GM10248 (cell line): ENCODE data around the gene C2orf92.

Source experiments
- CTCF ChIA-PET: fragments of 300-600 bp; sonication (Branson Sonifier 250); formaldehyde crosslinking; extraction: SDS; loops from one replicate; lab custom pipeline; 2021; ENCODE audit warnings: antibody characterized with exemption; lab: Yijun Ruan, JAX
- POLR2A ChIA-PET: fragments of 350-650 bp; sonication (Branson Sonifier 250); formaldehyde crosslinking; extraction: SDS; loops from one replicate; lab custom pipeline; 2020; ENCODE audit warnings: antibody characterized with exemption; lab: Yijun Ruan, JAX
- DNase-seq: peaks from one replicate; pipeline ENCODE4 v3.0.0; 2012; ENCODE audit errors: extremely low spot score
- CTCF ChIP-seq: IDR thresholded peaks from 2 replicates; pipeline ENCODE4 v1.5.1; 2012; ENCODE audit warnings: mild to moderate bottlenecking, low read depth; ENCODE audit errors: extremely low read depth, missing control alignments, control extremely low read depth

Gene C2orf92

GRCh38 chr2:97688062-97688827 lies 18.7 kb downstream of the C2orf92 start:
- TF ChIP-seq CTCF = no peak
- peak; percentile 30 for DNase-seq
- ChIA-PET POLR2A (interaction anchor here (0.5 kb wide), 1 partner anchor 9 kb away, joined by 3 read pairs; no protein-coding TSS in a partner anchor), CTCF (interaction anchor here (0.9 to 2.6 kb wide), 3 partner anchors 9 to 12 kb away, joined by 3 to 14 read pairs (median 9); no protein-coding TSS in a partner anchor)

GRCh38 chr2:97691166-97691565 lies 21.7 kb downstream of the C2orf92 start:
- POLR2A ChIA-PET = no interaction called here
- TF ChIP-seq CTCF = no peak
- CTCF ChIA-PET = interaction anchor here (1.1 to 1.9 kb wide), 8 partner anchors 9 to 694 kb away, joined by 3 to 16 read pairs (median 4); partner anchors contain the start of genes ACTR1B and ANKRD36B
- no peak for DNase-seq

- DNase-seq = no peak
- ChIA-PET POLR2A (no interaction called here), CTCF (no interaction called here)
- no peak for TF ChIP-seq CTCF
Observed at GRCh38 chr2:97693476-97693875, 24.0 kb downstream of the C2orf92 start.

GRCh38 chr2:97695744-97696143 lies 26.2 kb downstream of the C2orf92 start:
- no peak for DNase-seq
- POLR2A ChIA-PET = no interaction called here
- no peak for TF ChIP-seq CTCF
- CTCF ChIA-PET = interaction anchor here (2.2 to 7.0 kb wide), 8 partner anchors 12 to 105 kb away, joined by 8 to 151 read pairs (median 50); partner anchors contain the start of genes ACTR1B, ANKRD36B, COX5B and ZAP70

- CTCF ChIA-PET = interaction anchor here (0.6 to 7.0 kb wide), 38 partner anchors 9 to 1634 kb away, joined by 3 to 151 read pairs (median 5); partner anchors contain the start of genes ACTR1B, ANKRD36B, COX5B and ZAP70
- peak; percentile 79 for TF ChIP-seq CTCF
- POLR2A ChIA-PET = no interaction called here
- peak; percentile 82 for DNase-seq
Observed at GRCh38 chr2:97697252-97698235, 28.0 kb downstream of the C2orf92 start.

GRCh38 chr2:97698530-97698929 lies 29.0 kb downstream of the C2orf92 start:
- CTCF ChIA-PET = interaction anchor here (0.7 to 7.0 kb wide), 27 partner anchors 10 to 695 kb away, joined by 3 to 151 read pairs (median 6); partner anchors contain the start of genes ACTR1B, ANKRD36B, COX5B and ZAP70
- TF ChIP-seq CTCF = no peak
- POLR2A ChIA-PET = no interaction called here

More at GRCh38 chr2:97698530-97698929, 29.0 kb downstream of the C2orf92 start:
- DNase-seq = no peak
